ENCODE data around the gene ITFG1. TPM values are rescaled to one million over a fixed set of nuclear protein-coding genes. Genes with fewer than 3 reads are reported as not detected.
A peak's percentile ranks its signal among the peaks of the same experiment; 100 is the strongest.
"Not testable (repeated sequence)": the region's sequence is repeated elsewhere in the genome, so short reads cannot be mapped to it uniquely, and the experiment has no call there.

The ITFG1 gene
- total RNA-seq, 4 donors from 2014 or later, result 12.9 to 100 (median 60.8) TPM

DNA sequence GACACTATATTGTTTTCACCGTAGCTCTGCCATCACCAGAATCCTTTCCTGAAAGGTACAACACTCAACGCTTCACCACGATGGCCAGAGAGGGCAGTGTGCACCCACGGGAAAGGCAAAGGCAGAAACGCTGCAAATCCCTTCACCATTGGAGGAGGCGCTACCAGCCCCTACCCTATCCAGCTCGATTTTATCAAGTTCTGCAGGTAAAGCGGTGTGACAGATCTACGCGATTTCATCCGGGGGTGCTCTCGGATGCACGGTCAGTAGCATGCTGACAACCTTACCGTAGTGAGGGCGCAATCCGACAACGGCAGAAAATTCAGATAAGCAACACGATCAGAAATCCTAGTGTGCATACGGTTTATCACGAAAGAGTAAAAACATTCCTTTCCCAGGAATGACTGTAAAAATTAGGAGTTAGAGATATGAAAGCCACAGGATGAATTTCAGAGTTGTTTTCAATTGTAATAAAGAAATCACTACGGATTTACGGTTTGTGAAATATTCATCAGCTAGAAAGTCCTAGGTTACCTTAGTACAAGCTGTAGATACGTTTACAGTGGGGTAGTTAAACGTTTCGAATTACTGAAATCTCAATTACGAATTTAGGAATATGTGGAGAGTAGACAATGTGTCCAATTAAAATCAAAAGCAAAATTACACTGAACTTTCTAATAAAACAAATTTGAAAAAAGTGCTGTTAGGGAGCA, 318.9 kb downstream of the ITFG1 start:
- peak overlapping the region in 3 of 4 donors; percentile 60 to 82 (median 60) for H3K4me3 ChIP-seq
- in situ Hi-C loops (cut with MboI; ENCODE audit: low pct_ligation_motif_present in 1 of 4, low pct_unique_long_range_greater_than_20kb in 1 of 4, low sequenced_read_pairs in 3 of 4) (loop anchor here (25.0 kb wide), 1 partner anchor 1020 kb away; the partner anchor contains the start of gene ABCC12 (in 4 of the 4)), intact Hi-C loops (cut with DNase I; ENCODE audit: low total_unique reads) (loop anchor here (5.0 kb wide), 1 partner anchor 1015 kb away; the partner anchor contains the start of gene ABCC12)
- no peaks in the 10 kb centered on the region for H3K36me3 ChIP-seq
- peak; percentile 90 for DNase-seq
- H3K9me3 ChIP-seq, result no peaks in the 10 kb centered on the region
- WGBS, 2 donors (ENCODE audit: low coverage in 1 of 2), result 2 to 3% methylated on average over 14 to 26 of the region's 26 CpGs
- H3K27ac ChIP-seq, result peak overlapping the region in 1 of 4 donors; percentile 81
- peaks cover 41% of the 10 kb centered on the region for H3K27me3 ChIP-seq
- peaks cover 3 to 25% (median 13%) of the 10 kb centered on the region in 4 donors for H3K4me1 ChIP-seq
- TF ChIP-seq CTCF (IDR thresholded peaks at IDR 0.05), result peak; percentile 81 to 85 (median 84)
- no peak for TF ChIP-seq EP300 (IDR thresholded peaks at IDR 0.05; ENCODE audit: low read depth)

- Histone ChIP-seq H3K36me3 (no peaks in the 10 kb centered on the region), H3K4me1 (peaks cover 3 to 29% (median 19%) of the 10 kb centered on the region in 4 donors), H3K27me3 (peaks cover 40% of the 10 kb centered on the region), H3K9me3 (no peaks in the 10 kb centered on the region), H3K4me3 (no peak overlapping the region), H3K27ac (no peak overlapping the region)
- no peak for DNase-seq
- in situ Hi-C loops (cut with MboI; ENCODE audit: low pct_ligation_motif_present in 1 of 4, low pct_unique_long_range_greater_than_20kb in 1 of 4, low sequenced_read_pairs in 3 of 4) (loop anchor here (25.0 kb wide), 1 partner anchor 1022 kb away; the partner anchor contains the start of gene ABCC12 (in 4 of the 4)), intact Hi-C loops (cut with DNase I; ENCODE audit: low total_unique reads) (loop anchor here (5.0 kb wide), 1 partner anchor 1017 kb away; the partner anchor contains the start of gene ABCC12)
- TF ChIP-seq POLR2A (IDR thresholded peaks at IDR 0.05), result no peak
- TF ChIP-seq POLR2AphosphoS5 (IDR thresholded peaks at IDR 0.05), result no peak
- no peak for TF ChIP-seq EP300 (IDR thresholded peaks at IDR 0.05; ENCODE audit: low read depth)
- TF ChIP-seq CTCF (IDR thresholded peaks at IDR 0.05), result no peak
- 69% methylated on average over 4 of the region's 4 CpGs for WGBS, 2 donors (ENCODE audit: low coverage in 1 of 2)
Measured at GRCh38 chr16:47140686-47141085, 320.2 kb downstream of the ITFG1 start.

DNA sequence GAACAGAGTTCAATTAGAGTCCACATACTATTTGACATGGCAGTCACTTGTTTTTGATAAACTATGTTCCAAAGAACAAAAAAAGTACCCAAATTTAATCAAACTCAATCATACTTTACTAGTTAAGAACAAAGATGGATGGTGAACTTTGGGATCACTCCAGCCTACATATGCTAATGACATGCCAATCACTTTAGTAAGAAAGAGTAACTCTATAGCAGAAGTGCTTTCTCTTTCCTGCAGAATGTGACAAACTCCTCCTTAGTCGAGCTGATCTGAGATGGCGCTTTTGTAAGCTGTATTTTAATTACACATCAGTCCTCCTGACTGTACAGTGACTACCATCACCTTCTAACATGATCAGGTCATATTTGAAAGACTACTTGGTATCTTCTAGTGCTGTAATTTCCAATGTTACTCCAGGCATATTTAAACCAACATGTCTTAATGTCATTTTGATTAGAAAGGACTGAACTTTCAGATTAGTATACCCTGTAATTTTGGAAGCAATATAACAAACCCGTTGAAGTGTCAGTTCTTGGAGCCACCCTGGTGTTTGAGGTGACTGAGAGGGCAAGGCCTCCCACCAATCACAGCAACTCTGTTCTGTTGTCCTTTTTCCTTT, 321.2 kb downstream of the ITFG1 start:
- Histone ChIP-seq H3K27ac (no peak overlapping the region), H3K27me3 (peaks cover 30% of the 10 kb centered on the region), H3K36me3 (no peaks in the 10 kb centered on the region), H3K4me3 (no peak overlapping the region), H3K4me1 (peaks cover 3 to 39% (median 23%) of the 10 kb centered on the region in 4 donors), H3K9me3 (no peaks in the 10 kb centered on the region)
- in situ Hi-C loops (cut with MboI; ENCODE audit: low pct_ligation_motif_present in 1 of 4, low pct_unique_long_range_greater_than_20kb in 1 of 4, low sequenced_read_pairs in 3 of 4) (loop anchor here (10.0 to 25.0 kb wide), 3 partner anchors 95 to 1023 kb away; partner anchors contain the start of gene ABCC12 (in 4 of the 4)), intact Hi-C loops (cut with DNase I; ENCODE audit: low total_unique reads) (loop anchor here (5.0 kb wide), 1 partner anchor 1018 kb away; the partner anchor contains the start of gene ABCC12)
- DNase-seq, result no peak
- 0 to 59% methylated on average over 1 to 3 of the region's 3 CpGs for WGBS, 2 donors (ENCODE audit: low coverage in 1 of 2)
- TF ChIP-seq POLR2AphosphoS5 (IDR thresholded peaks at IDR 0.05), result no peak
- no peak for TF ChIP-seq POLR2A (IDR thresholded peaks at IDR 0.05)
- TF ChIP-seq EP300 (IDR thresholded peaks at IDR 0.05; ENCODE audit: low read depth), result no peak
- TF ChIP-seq CTCF (IDR thresholded peaks at IDR 0.05), result no peak

DNA sequence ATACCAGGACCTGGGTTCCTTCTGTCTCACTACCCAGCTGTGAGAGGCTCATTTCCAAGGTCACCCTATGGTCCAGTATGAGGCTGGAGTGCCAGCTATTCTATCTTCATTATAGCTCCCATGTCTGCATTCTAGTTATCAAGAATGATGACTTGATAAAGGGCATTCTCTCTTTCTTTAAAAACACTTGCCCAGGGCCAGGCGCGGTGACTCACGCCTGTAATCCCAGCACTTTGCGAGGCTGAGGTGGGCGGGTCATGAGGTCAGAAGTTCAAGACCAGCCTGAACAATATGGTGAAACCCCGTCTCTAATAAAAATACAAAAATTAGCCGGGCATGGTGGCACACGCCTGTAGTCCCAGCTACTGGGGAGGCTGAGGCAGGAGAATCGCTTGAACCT, 322.9 kb downstream of the ITFG1 start:
- in situ Hi-C loops (cut with MboI; ENCODE audit: low pct_ligation_motif_present in 1 of 4, low pct_unique_long_range_greater_than_20kb in 1 of 4, low sequenced_read_pairs in 3 of 4), result loop anchor here (10.0 to 25.0 kb wide), 3 partner anchors 93 to 1024 kb away; partner anchors contain the start of gene ABCC12 (in 4 of the 4)
- H3K27ac ChIP-seq; H3K36me3 ChIP-seq; H3K9me3 ChIP-seq; intact Hi-C loops (cut with DNase I; ENCODE audit: low total_unique reads); H3K4me3 ChIP-seq: not testable (repeated sequence)
- H3K27me3 ChIP-seq, result peaks cover 21% of the 10 kb centered on the region
- peak; percentile 15 for DNase-seq
- peaks cover 3 to 36% (median 19%) of the 10 kb centered on the region in 4 donors for H3K4me1 ChIP-seq
- WGBS, 2 donors (ENCODE audit: low coverage in 1 of 2), result 75% methylated on average over 9 of the region's 9 CpGs; no CpG with 5 or more reads in 1 of the 2 donors

Data from transverse colon (tissue), 4 donors.